GM23338 (cell line): Measurements from ENCODE around the gene MAD1L1. TPM values are rescaled to one million over a fixed set of nuclear protein-coding genes. Genes with fewer than 3 reads are reported as not detected.
A peak's percentile ranks its signal among the peaks of the same experiment; 100 is the strongest.

Source experiments
- ATAC-seq: fragments of 200-7000 bp; cut with Tn5 transposase; 3 replicates; pipeline ENCODE4 v1.9.1; 2020
- DNase-seq: peaks from one replicate; pipeline ENCODE4 v3.0.0-alpha.2; 2015; ENCODE audit warnings: low spot score
- H2AFZ ChIP-seq: fragments of 200-600 bp; sonication (generic); 2 replicates; pipeline ENCODE4 v1.8.0; 2016; ENCODE audit warnings: antibody characterized with exemption, mild to moderate bottlenecking, moderate library complexity
- H3F3A ChIP-seq: fragments of 200-600 bp; sonication (generic); replicated peaks from 2 replicates; pipeline ENCODE4 v1.8.0; 2017; ENCODE audit warnings: antibody characterized with exemption, mixed run types, low read depth
- H3K27ac ChIP-seq: fragments of 200-600 bp; sonication (generic); 2 replicates; pipeline ENCODE4 v1.6.1; 2016; ENCODE audit warnings: low read depth
- H3K27me3 ChIP-seq: fragments of 200-600 bp; sonication (generic); 2 replicates; pipeline ENCODE4 v1.8.0; 2016; ENCODE audit warnings: mild to moderate bottlenecking, mixed run types, moderate library complexity; ENCODE audit not compliant: insufficient read depth
- H3K36me3 ChIP-seq: fragments of 200-600 bp; sonication (generic); 2 replicates; pipeline ENCODE4 v1.8.0; 2016; ENCODE audit warnings: mild to moderate bottlenecking; ENCODE audit not compliant: insufficient read depth
- H3K4me1 ChIP-seq: fragments of 200-600 bp; sonication (generic); 2 replicates; pipeline ENCODE4 v1.8.0; 2016; ENCODE audit warnings: mild to moderate bottlenecking, moderate library complexity; ENCODE audit not compliant: insufficient read depth
- H3K4me2 ChIP-seq: fragments of 200-600 bp; sonication (generic); 2 replicates; pipeline ENCODE4 v1.7.1; 2017; ENCODE audit warnings: mixed run types
- H3K4me3 ChIP-seq: fragments of 200-600 bp; sonication (generic); 2 replicates; pipeline ENCODE4 v1.6.1; 2016; ENCODE audit warnings: mixed run types
- H3K79me2 ChIP-seq: fragments of 200-600 bp; sonication (generic); replicated peaks from 2 replicates; pipeline ENCODE4 v1.8.0; 2017; ENCODE audit warnings: mild to moderate bottlenecking; ENCODE audit not compliant: insufficient read depth
- H3K9me2 ChIP-seq: fragments of 200-600 bp; sonication (generic); 2 replicates; pipeline ENCODE4 v1.8.0; 2017; ENCODE audit not compliant: insufficient read depth
- H4K20me1 ChIP-seq: fragments of 200-600 bp; sonication (generic); replicated peaks from 2 replicates; pipeline ENCODE4 v1.8.0; 2017; ENCODE audit warnings: mild to moderate bottlenecking; ENCODE audit not compliant: insufficient read depth
- H3K27ac Mint-ChIP-seq: 2 replicates; pipeline ENCODE4 v1.8.0; 2020; ENCODE audit warnings: inconsistent platforms, mild to moderate bottlenecking, moderate library complexity, mixed read lengths
- H3K27me3 Mint-ChIP-seq: 3 replicates; pipeline ENCODE4 v1.8.0; 2022; ENCODE audit warnings: low read depth, mild to moderate bottlenecking, moderate library complexity, mixed read lengths, inconsistent platforms; ENCODE audit not compliant: insufficient read depth, poor library complexity
- H3K36me3 Mint-ChIP-seq: 3 replicates; pipeline ENCODE4 v1.8.0; 2021; ENCODE audit warnings: low read depth, mild to moderate bottlenecking, inconsistent platforms, moderate library complexity, mixed read lengths
- H3K4me1 Mint-ChIP-seq: 3 replicates; pipeline ENCODE4 v1.8.0; 2020; ENCODE audit warnings: mild to moderate bottlenecking, inconsistent platforms, mixed read lengths
- H3K4me3 Mint-ChIP-seq: 3 replicates; pipeline ENCODE4 v1.8.0; 2021; ENCODE audit warnings: moderate library complexity, mild to moderate bottlenecking, inconsistent platforms, mixed read lengths
- H3K9me3 Mint-ChIP-seq: 3 replicates; pipeline ENCODE4 v1.8.0; 2020; ENCODE audit warnings: moderate library complexity, mild to moderate bottlenecking, inconsistent platforms, mixed read lengths
- CREB1 ChIP-seq: fragments of 250-450 bp; sonication (Bioruptor Pico); IDR thresholded peaks from 2 replicates; pipeline ENCODE4 v1.5.0; 2020; ENCODE audit warnings: low read depth, mild to moderate bottlenecking, moderate library complexity
- EZH2phosphoT487 ChIP-seq: fragments of 200-600 bp; sonication (generic); IDR thresholded peaks from one replicate; pipeline ENCODE4 v1.8.1; 2018; ENCODE audit warnings: antibody characterized with exemption; ENCODE audit not compliant: unreplicated experiment
- NANOG ChIP-seq: IDR thresholded peaks from 2 replicates; pipeline ENCODE4 v1.6.1; 2016; ENCODE audit warnings: antibody characterized with exemption, borderline replicate concordance
- ZNF114 ChIP-seq: fragments of 250-450 bp; sonication (Bioruptor Pico); IDR thresholded peaks from 2 replicates; pipeline ENCODE4 v1.5.0; 2020; ENCODE audit warnings: mild to moderate bottlenecking, moderate library complexity
- ZNF331 ChIP-seq: fragments of 250-450 bp; sonication (Bioruptor Pico); IDR thresholded peaks from 2 replicates; pipeline ENCODE4 v1.5.0; 2020; ENCODE audit warnings: low read depth, mild to moderate bottlenecking, moderate library complexity
- ZNF462 ChIP-seq: fragments of 250-450 bp; sonication (Bioruptor Pico); IDR thresholded peaks from 2 replicates; pipeline ENCODE4 v1.5.0; 2020; ENCODE audit warnings: mild to moderate bottlenecking, moderate library complexity
- polyA plus RNA-seq: library from polyadenylated mRNA; unstranded; fragments of >200 nt; fragmentation: Nextera tagmentation; extraction: Ambion mirVana; gene quantifications from 2 replicates; pipeline ENCODE4 v1.2.1, GENCODE V29; 2016
- total RNA-seq: library from RNA; depleted of rRNA; stranded (reverse); fragments of >200 nt; shearing (Covaris generic); gene quantifications from 2 replicates; pipeline ENCODE4 v1.2.3, GENCODE V29; 2014

MAD1L1 gene
- total and polyA plus RNA-seq, 2 experiments from 2014 or later, result 40.3 to 59.3 TPM

GRCh38 chr7:1965579-1966294 is 267.0 kb downstream of the MAD1L1 start (continued):
- TF ChIP-seq ZNF462 (CRISPR knock-in tag) (no peak), EZH2phosphoT487 (no peak), ZNF114 (CRISPR knock-in tag) (no peak), ZNF331 (CRISPR knock-in tag) (no peak)

GRCh38 chr7:1964913-1965578 is 267.7 kb downstream of the MAD1L1 start:
- H3K4me1 ChIP-seq, result no peaks in the 10 kb centered on the region
- no peaks in the 10 kb centered on the region for H3F3A ChIP-seq
- Mint-ChIP-seq H3K27ac (peak overlapping the region; percentile 65; the same call in 1 of the 2 replicates), H3K4me1 (peaks cover 5% of the 10 kb centered on the region; the same call in 2 of the 3 replicates), H3K36me3 (peaks cover 23% of the 10 kb centered on the region), H3K4me3 (no peak overlapping the region), H3K9me3 (no peaks in the 10 kb centered on the region; the same call in 2 of the 3 replicates), H3K27me3 (peaks cover 4% of the 10 kb centered on the region)
- TF ChIP-seq NANOG (no peak), CREB1 (CRISPR knock-in tag) (no peak)
- no peaks in the 10 kb centered on the region; the same call in 1 of the 2 replicates for H3K79me2 ChIP-seq
- DNase-seq, result no peak
- no peaks in the 10 kb centered on the region for H3K9me2 ChIP-seq
- H3K4me2 ChIP-seq, result no peak overlapping the region
- no peak overlapping the region for H3K4me3 ChIP-seq
- no peaks in the 10 kb centered on the region for H4K20me1 ChIP-seq
- ATAC-seq, result no peak
- H3K36me3 ChIP-seq, result no peaks in the 10 kb centered on the region
- no peak overlapping the region for H3K27ac ChIP-seq
- no peaks in the 10 kb centered on the region for H3K27me3 ChIP-seq
- H2AFZ ChIP-seq, result no peak overlapping the region
